ENCODE data around the gene SLC2A5.

GRCh38 chr1:9066945-9067807, 2.3 kb downstream of the SLC2A5 start:
- TF ChIP-seq, protein P1, sequence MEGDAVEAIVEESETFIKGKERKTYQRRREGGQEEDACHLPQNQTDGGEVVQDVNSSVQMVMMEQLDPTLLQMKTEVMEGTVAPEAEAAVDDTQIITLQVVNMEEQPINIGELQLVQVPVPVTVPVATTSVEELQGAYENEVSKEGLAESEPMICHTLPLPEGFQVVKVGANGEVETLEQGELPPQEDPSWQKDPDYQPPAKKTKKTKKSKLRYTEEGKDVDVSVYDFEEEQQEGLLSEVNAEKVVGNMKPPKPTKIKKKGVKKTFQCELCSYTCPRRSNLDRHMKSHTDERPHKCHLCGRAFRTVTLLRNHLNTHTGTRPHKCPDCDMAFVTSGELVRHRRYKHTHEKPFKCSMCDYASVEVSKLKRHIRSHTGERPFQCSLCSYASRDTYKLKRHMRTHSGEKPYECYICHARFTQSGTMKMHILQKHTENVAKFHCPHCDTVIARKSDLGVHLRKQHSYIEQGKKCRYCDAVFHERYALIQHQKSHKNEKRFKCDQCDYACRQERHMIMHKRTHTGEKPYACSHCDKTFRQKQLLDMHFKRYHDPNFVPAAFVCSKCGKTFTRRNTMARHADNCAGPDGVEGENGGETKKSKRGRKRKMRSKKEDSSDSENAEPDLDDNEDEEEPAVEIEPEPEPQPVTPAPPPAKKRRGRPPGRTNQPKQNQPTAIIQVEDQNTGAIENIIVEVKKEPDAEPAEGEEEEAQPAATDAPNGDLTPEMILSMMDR (IDR thresholded peaks at IDR 0.05; ENCODE audit: insufficient read depth, low read length, poor library complexity, severe bottlenecking): no peak
- TF ChIP-seq EZH2phosphoT487 (conservative IDR thresholded peaks at IDR 0.05; ENCODE audit: low read length): no peak
